Measurements from ENCODE around the gene CDK13.

DNA sequence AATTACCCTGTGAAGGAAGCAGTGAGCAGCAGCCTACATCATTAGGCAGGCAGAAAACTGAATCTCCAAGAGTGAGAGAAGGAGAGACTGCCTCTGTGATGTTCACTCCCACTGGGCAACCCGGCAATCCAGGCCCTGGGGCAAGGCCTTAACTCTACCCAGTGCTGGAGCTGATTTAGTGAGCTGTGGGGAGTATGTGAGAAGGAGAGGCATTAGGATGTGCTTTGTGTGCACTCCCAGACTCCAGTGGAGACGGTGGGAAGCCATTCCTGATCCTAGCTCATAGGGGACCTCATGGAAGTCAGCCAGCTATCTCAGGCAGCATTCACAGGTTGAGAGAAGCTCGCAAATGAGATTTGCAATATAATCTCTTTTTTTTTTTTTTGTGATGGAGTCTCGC lies 41.1 kb upstream of the CDK13 start:
- TF ChIP-seq POLR2A (IDR thresholded peaks at IDR 0.05) = no peak
- TF ChIP-seq, protein P1, sequence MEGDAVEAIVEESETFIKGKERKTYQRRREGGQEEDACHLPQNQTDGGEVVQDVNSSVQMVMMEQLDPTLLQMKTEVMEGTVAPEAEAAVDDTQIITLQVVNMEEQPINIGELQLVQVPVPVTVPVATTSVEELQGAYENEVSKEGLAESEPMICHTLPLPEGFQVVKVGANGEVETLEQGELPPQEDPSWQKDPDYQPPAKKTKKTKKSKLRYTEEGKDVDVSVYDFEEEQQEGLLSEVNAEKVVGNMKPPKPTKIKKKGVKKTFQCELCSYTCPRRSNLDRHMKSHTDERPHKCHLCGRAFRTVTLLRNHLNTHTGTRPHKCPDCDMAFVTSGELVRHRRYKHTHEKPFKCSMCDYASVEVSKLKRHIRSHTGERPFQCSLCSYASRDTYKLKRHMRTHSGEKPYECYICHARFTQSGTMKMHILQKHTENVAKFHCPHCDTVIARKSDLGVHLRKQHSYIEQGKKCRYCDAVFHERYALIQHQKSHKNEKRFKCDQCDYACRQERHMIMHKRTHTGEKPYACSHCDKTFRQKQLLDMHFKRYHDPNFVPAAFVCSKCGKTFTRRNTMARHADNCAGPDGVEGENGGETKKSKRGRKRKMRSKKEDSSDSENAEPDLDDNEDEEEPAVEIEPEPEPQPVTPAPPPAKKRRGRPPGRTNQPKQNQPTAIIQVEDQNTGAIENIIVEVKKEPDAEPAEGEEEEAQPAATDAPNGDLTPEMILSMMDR (IDR thresholded peaks at IDR 0.05) = no peak

Measured in breast epithelium (tissue), 3 donors.